Naive thymus-derived CD4-positive, alpha-beta T cell (primary cell): ENCODE results near the gene SMCO1. TPM values are rescaled to one million over a fixed set of nuclear protein-coding genes. Genes with fewer than 3 reads are reported as not detected.
"Not testable (repeated sequence)": the region's sequence is repeated elsewhere in the genome, so short reads cannot be mapped to it uniquely, and the experiment has no call there.

Experiments
- ATAC-seq: fragments of 150-1000 bp; cut with Tn5 transposase; 2 replicates; pipeline ENCODE4 v1.10.0; 2021; ENCODE audit warnings: mild to moderate bottlenecking, moderate library complexity
- CTCF ChIA-PET: fragments of 350-600 bp; sonication (Branson Sonifier 250); formaldehyde crosslinking; loops from one replicate; lab custom pipeline; 2021; ENCODE audit warnings: antibody characterized with exemption; lab: Charles Lee
- POLR2A ChIA-PET: fragments of 350-600 bp; sonication (Branson Sonifier 250); formaldehyde crosslinking; loops from one replicate; lab custom pipeline; 2021; ENCODE audit warnings: antibody characterized with exemption, inconsistent platforms; lab: Charles Lee
- DNase-seq, 9 donors: peaks; one replicate each; pipeline versions ENCODE4 v3.0.0 to v3.0.0-alpha.2; 2020 to 2022; ENCODE audit warnings: mixed read lengths in 1 of 9
- H3K27ac ChIP-seq: one replicate; pipeline ENCODE4 v1.7.0; 2013; ENCODE audit warnings: mild to moderate bottlenecking, low read depth, low read length, moderate library complexity
- H3K27me3 ChIP-seq, 2 donors: one replicate each; pipeline ENCODE4 v1.7.0; 2013; ENCODE audit warnings: low read length in 2 of 2, mild to moderate bottlenecking in 2 of 2, moderate library complexity in 2 of 2; ENCODE audit not compliant: control insufficient read depth in 2 of 2, insufficient read depth in 2 of 2
- H3K36me3 ChIP-seq, 3 experiments: 1 replicate in 2 of 3; 2 replicates in 1 of 3; pipeline ENCODE4 v1.7.0; 2013; ENCODE audit warnings: low read length in 3 of 3, mild to moderate bottlenecking in 3 of 3, moderate library complexity in 1 of 3; ENCODE audit not compliant: insufficient read depth in 3 of 3, control insufficient read depth in 2 of 3
- H3K4me1 ChIP-seq, 2 donors: one replicate each; pipeline ENCODE4 v1.7.0; 2013; ENCODE audit warnings: low read length in 2 of 2, mild to moderate bottlenecking in 2 of 2, moderate library complexity in 1 of 2; ENCODE audit not compliant: control insufficient read depth in 2 of 2, insufficient read depth in 2 of 2
- H3K4me3 ChIP-seq: 2 replicates; pipeline ENCODE4 v1.7.0; 2013; ENCODE audit warnings: mild to moderate bottlenecking, low read length
- H3K9me3 ChIP-seq, 3 experiments: 1 replicate in 2 of 3; 2 replicates in 1 of 3; pipeline ENCODE4 v1.7.0; 2013; ENCODE audit warnings: low read length in 3 of 3; ENCODE audit not compliant: control insufficient read depth in 2 of 3
- H3K27ac Mint-ChIP-seq, 9 donors: one replicate each; pipeline ENCODE4 v1.8.0; 2020 to 2022; ENCODE audit warnings: mixed read lengths in 9 of 9, mild to moderate bottlenecking in 8 of 9, moderate library complexity in 5 of 9, inconsistent platforms in 2 of 9
- H3K27me3 Mint-ChIP-seq, 5 donors: one replicate each; pipeline ENCODE4 v1.8.0; 2021 to 2022; ENCODE audit warnings: mixed read lengths in 5 of 5, mild to moderate bottlenecking in 1 of 5
- H3K36me3 Mint-ChIP-seq, 5 donors: one replicate each; pipeline ENCODE4 v1.8.0; 2020 to 2022; ENCODE audit warnings: mixed read lengths in 5 of 5, mild to moderate bottlenecking in 3 of 5, inconsistent platforms in 1 of 5
- H3K4me1 Mint-ChIP-seq, 7 donors: one replicate each; pipeline ENCODE4 v1.8.0; 2020 to 2022; ENCODE audit warnings: mixed read lengths in 7 of 7, mild to moderate bottlenecking in 3 of 7, inconsistent platforms in 1 of 7
- H3K4me3 Mint-ChIP-seq, 10 donors: one replicate each; pipeline ENCODE4 v1.8.0; 2020 to 2022; ENCODE audit warnings: mild to moderate bottlenecking in 10 of 10, mixed read lengths in 10 of 10, moderate library complexity in 6 of 10, inconsistent platforms in 2 of 10
- H3K9me3 Mint-ChIP-seq, 11 donors: one replicate each; pipeline ENCODE4 v1.8.0; 2020 to 2022; ENCODE audit warnings: mixed read lengths in 11 of 11, mild to moderate bottlenecking in 4 of 11, inconsistent platforms in 1 of 11, moderate library complexity in 1 of 11
- intact Hi-C, 2 donors: fragments of 100-400 bp; cut with micrococcal nuclease; formaldehyde crosslinking; loops; one replicate each; pipeline ENCODE4 v1.15.1; 2023
- polyA plus RNA-seq, 2 donors: library from polyadenylated mRNA; unstranded; fragments of 300-500 nt; fragmentation: Illumina TruSeq; gene quantifications; one replicate each; pipeline ENCODE4 v1.2.3, GENCODE V29; 2021
- total RNA-seq, 6 experiments: library from RNA in 5 of 6; stranded (reverse) in 5 of 6; gene quantifications; 1 replicate in 5 of 6; 2 replicates in 1 of 6; pipeline ENCODE4 v1.2.3 and lab custom pipeline; 2021 to 2026

The SMCO1 gene
- total and polyA plus RNA-seq, 7 experiments from 2014 or later = not detected

DNA sequence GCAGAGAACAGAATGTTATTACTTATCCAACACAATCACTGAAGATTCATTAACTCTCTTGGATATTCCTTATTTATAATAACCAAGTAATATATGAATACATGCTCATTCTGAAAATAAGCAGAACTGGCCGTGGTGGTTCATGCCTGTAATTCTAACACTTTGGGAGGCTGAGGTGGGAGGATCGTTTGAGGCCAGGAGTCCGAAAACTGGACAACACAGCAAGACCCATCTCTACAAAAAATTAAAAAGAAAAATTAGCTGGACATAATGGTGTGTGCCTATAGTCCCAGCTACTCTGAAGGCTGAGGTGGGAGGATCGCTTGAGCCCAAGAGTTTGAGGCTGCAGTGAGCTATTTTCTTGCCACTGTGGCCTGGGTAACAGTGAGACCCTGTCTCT lies 37.5 kb downstream of the SMCO1 start:
- Histone ChIP-seq H3K9me3 (no peaks in the 10 kb centered on the region), H3K27ac (no peak overlapping the region), H3K4me3 (no peak overlapping the region), H3K4me1 (no peaks in the 10 kb centered on the region), H3K27me3 (no peaks in the 10 kb centered on the region), H3K36me3 (peaks cover 0 to 59% (median 17%) of the 10 kb centered on the region in 3 experiments)
- no peak overlapping the region for H3K27ac Mint-ChIP-seq
- CTCF ChIA-PET = no interaction called here
- intact Hi-C loops = loop anchor here in 1 of 2 donors (10.0 kb wide), 1 partner anchor 113 kb away; no protein-coding TSS in a partner anchor
- no peak overlapping the region for H3K4me3 Mint-ChIP-seq
- H3K9me3 Mint-ChIP-seq = no peaks in the 10 kb centered on the region
- POLR2A ChIA-PET = interaction anchor here (0.6 kb wide), 1 partner anchor 20 kb away, joined by 3 read pairs; no protein-coding TSS in a partner anchor
- ATAC-seq = no peak
- H3K4me1 Mint-ChIP-seq = peaks cover 0 to 3% (median 0%) of the 10 kb centered on the region in 7 donors
- H3K27me3 Mint-ChIP-seq = no peaks in the 10 kb centered on the region
- no peak for DNase-seq
- H3K36me3 Mint-ChIP-seq = peaks cover 5 to 39% (median 23%) of the 10 kb centered on the region in 5 donors

- no peak overlapping the region for H3K27ac Mint-ChIP-seq
- CTCF ChIA-PET = no interaction called here
- no peak overlapping the region for H3K4me3 Mint-ChIP-seq
- Histone ChIP-seq H3K4me3 (no peak overlapping the region), H3K27me3 (no peaks in the 10 kb centered on the region), H3K36me3 (peaks cover 0 to 36% (median 6%) of the 10 kb centered on the region in 3 experiments), H3K4me1 (no peaks in the 10 kb centered on the region), H3K27ac (no peak overlapping the region), H3K9me3 (no peaks in the 10 kb centered on the region)
- H3K9me3 Mint-ChIP-seq = no peaks in the 10 kb centered on the region
- no peak for ATAC-seq
- intact Hi-C loops = loop anchor here in 1 of 2 donors (10.0 kb wide), 1 partner anchor 107 kb away; no protein-coding TSS in a partner anchor
- H3K27me3 Mint-ChIP-seq = no peaks in the 10 kb centered on the region
- peaks cover 0 to 15% (median 0%) of the 10 kb centered on the region in 7 donors for H3K4me1 Mint-ChIP-seq
- POLR2A ChIA-PET = interaction anchor here (1.2 kb wide), 1 partner anchor 29 kb away, joined by 3 read pairs; no protein-coding TSS in a partner anchor
- H3K36me3 Mint-ChIP-seq = peaks cover 8 to 39% (median 27%) of the 10 kb centered on the region in 5 donors
- no peak for DNase-seq
Measured at GRCh38 chr3:196472286-196472685, 42.9 kb downstream of the SMCO1 start.

DNA sequence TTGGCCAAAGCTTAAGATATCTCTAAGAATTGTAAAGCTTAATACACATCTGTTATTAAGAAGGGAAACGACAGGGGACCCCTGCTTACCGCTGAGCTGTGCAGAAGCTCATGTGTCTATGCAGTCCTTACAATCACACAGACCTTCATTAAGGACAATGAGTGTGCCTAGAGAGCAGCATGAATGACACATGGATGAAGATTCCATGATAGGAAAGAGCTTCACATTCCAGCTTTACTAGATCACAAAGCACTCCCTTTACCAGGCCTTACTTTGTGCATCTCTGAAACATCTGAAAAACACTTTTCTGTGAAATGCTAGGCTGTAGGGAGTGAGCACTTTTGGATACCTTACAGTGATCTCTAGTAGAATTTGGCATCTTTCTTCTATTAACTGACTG lies 43.6 kb downstream of the SMCO1 start:
- no peak overlapping the region for H3K27ac ChIP-seq
- no peaks in the 10 kb centered on the region for H3K27me3 ChIP-seq
- Mint-ChIP-seq H3K27ac (no peak overlapping the region), H3K36me3 (peaks cover 8 to 34% (median 28%) of the 10 kb centered on the region in 5 donors), H3K4me3 (no peak overlapping the region), H3K27me3 (no peaks in the 10 kb centered on the region), H3K9me3 (no peaks in the 10 kb centered on the region), H3K4me1 (peaks cover 0 to 15% (median 0%) of the 10 kb centered on the region in 7 donors)
- no peaks in the 10 kb centered on the region for H3K4me1 ChIP-seq
- no peak overlapping the region for H3K4me3 ChIP-seq
- DNase-seq (no peak), ATAC-seq (no peak)
- H3K9me3 ChIP-seq = no peaks in the 10 kb centered on the region
- ChIA-PET POLR2A (no interaction called here), CTCF (no interaction called here)
- H3K36me3 ChIP-seq = peaks cover 0 to 36% (median 6%) of the 10 kb centered on the region in 3 experiments
- intact Hi-C loops = loop anchor here in 1 of 2 donors (10.0 kb wide), 1 partner anchor 107 kb away; no protein-coding TSS in a partner anchor

- peaks cover 8 to 32% (median 30%) of the 10 kb centered on the region in 5 donors for H3K36me3 Mint-ChIP-seq
- intact Hi-C loops = loop anchor here in 1 of 2 donors (10.0 kb wide), 1 partner anchor 105 kb away; no protein-coding TSS in a partner anchor
- CTCF ChIA-PET, H3K9me3 ChIP-seq, POLR2A ChIA-PET, H3K4me1 ChIP-seq, H3K27me3 ChIP-seq, H3K27ac Mint-ChIP-seq, ATAC-seq, H3K4me3 ChIP-seq, H3K4me3 Mint-ChIP-seq, DNase-seq, H3K9me3 Mint-ChIP-seq, H3K27me3 Mint-ChIP-seq, H3K27ac ChIP-seq: not testable (repeated sequence)
- H3K36me3 ChIP-seq = peaks cover 0 to 34% (median 6%) of the 10 kb centered on the region in 3 experiments
- peaks cover 0 to 15% (median 0%) of the 10 kb centered on the region in 7 donors for H3K4me1 Mint-ChIP-seq
Measured at GRCh38 chr3:196470182-196470581, 45.0 kb downstream of the SMCO1 start.

- intact Hi-C loops = no loop called here
- H3K27me3 Mint-ChIP-seq = no peaks in the 10 kb centered on the region
- no peak overlapping the region for H3K4me3 Mint-ChIP-seq
- peaks cover 0 to 8% (median 3%) of the 10 kb centered on the region in 7 donors for H3K4me1 Mint-ChIP-seq
- ChIA-PET POLR2A (interaction anchor here (0.6 kb wide), 1 partner anchor 25 kb away, joined by 3 read pairs; no protein-coding TSS in a partner anchor), CTCF (no interaction called here)
- no peaks in the 10 kb centered on the region for H3K4me1 ChIP-seq
- ATAC-seq (no peak), DNase-seq (no peak)
- H3K36me3 Mint-ChIP-seq = peaks cover 0 to 46% (median 20%) of the 10 kb centered on the region in 5 donors
- no peak overlapping the region for H3K4me3 ChIP-seq
- H3K9me3 ChIP-seq = no peaks in the 10 kb centered on the region
- H3K27ac Mint-ChIP-seq = no peak overlapping the region
- H3K9me3 Mint-ChIP-seq = peaks cover 0 to 13% (median 5%) of the 10 kb centered on the region in 11 donors
- no peak overlapping the region for H3K27ac ChIP-seq
- H3K36me3 ChIP-seq = no peaks in the 10 kb centered on the region
- no peaks in the 10 kb centered on the region for H3K27me3 ChIP-seq
Measured at GRCh38 chr3:196463804-196464203, 51.3 kb downstream of the SMCO1 start.

- no peak overlapping the region for H3K27ac ChIP-seq
- Mint-ChIP-seq H3K36me3 (peaks cover 0 to 44% (median 19%) of the 10 kb centered on the region in 5 donors), H3K9me3 (peaks cover 0 to 13% (median 5%) of the 10 kb centered on the region in 11 donors), H3K27ac (no peak overlapping the region), H3K4me3 (no peak overlapping the region), H3K4me1 (peaks cover 0 to 6% (median 3%) of the 10 kb centered on the region in 7 donors), H3K27me3 (no peaks in the 10 kb centered on the region)
- H3K4me1 ChIP-seq = no peaks in the 10 kb centered on the region
- intact Hi-C loops = no loop called here
- H3K27me3 ChIP-seq = no peaks in the 10 kb centered on the region
- DNase-seq (no peak), ATAC-seq (no peak)
- H3K4me3 ChIP-seq = no peak overlapping the region
- H3K36me3 ChIP-seq = no peaks in the 10 kb centered on the region
- no peaks in the 10 kb centered on the region for H3K9me3 ChIP-seq
- ChIA-PET CTCF (no interaction called here), POLR2A (interaction anchor here (0.6 kb wide), 1 partner anchor 24 kb away, joined by 3 read pairs; no protein-coding TSS in a partner anchor)
Measured at GRCh38 chr3:196463478-196463756, 51.7 kb downstream of the SMCO1 start.
